Thyroid gland (tissue), 4 donors: ENCODE results near the gene HSF2BP.

Source experiments
- POLR2A ChIP-seq, 2 donors: fragments of 450-650 bp; IDR thresholded peaks; one replicate each; pipeline ENCODE4 v1.6.1; 2017; ENCODE audit warnings: antibody characterized with exemption in 2 of 2, mild to moderate bottlenecking in 2 of 2, moderate library complexity in 1 of 2
- TF ChIP-seq, protein P1 (sequence below), 6 experiments: fragments of 200-600 bp in 3 of 6; fragments of 450-650 bp in 3 of 6; sonication (generic) in 3 of 6; IDR thresholded peaks; one replicate each; pipeline ENCODE4 v1.5.1; 2016 to 2019; ENCODE audit warnings: antibody characterized with exemption in 6 of 6, mild to moderate bottlenecking in 2 of 6, inconsistent platforms in 1 of 6, moderate library complexity in 1 of 6

DNA sequence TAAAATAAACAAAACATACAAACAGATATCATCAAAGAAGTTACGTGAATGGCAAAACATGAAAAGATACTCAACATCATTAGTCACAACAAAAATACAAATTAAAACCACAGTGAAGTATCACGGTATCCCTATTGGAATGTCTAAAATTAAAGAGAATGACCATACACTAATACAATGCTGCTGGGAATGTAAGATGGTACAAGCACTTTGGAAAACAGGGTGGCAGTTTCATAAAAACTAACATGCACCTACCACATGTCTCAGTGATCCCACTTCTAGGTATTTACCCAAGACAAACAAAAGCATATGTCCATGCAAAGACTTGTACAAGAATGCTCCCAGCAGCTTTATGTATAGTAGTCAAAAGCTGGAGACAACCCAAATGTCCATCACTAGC lies 69.1 kb downstream of the HSF2BP start:
- TF ChIP-seq, protein P1, sequence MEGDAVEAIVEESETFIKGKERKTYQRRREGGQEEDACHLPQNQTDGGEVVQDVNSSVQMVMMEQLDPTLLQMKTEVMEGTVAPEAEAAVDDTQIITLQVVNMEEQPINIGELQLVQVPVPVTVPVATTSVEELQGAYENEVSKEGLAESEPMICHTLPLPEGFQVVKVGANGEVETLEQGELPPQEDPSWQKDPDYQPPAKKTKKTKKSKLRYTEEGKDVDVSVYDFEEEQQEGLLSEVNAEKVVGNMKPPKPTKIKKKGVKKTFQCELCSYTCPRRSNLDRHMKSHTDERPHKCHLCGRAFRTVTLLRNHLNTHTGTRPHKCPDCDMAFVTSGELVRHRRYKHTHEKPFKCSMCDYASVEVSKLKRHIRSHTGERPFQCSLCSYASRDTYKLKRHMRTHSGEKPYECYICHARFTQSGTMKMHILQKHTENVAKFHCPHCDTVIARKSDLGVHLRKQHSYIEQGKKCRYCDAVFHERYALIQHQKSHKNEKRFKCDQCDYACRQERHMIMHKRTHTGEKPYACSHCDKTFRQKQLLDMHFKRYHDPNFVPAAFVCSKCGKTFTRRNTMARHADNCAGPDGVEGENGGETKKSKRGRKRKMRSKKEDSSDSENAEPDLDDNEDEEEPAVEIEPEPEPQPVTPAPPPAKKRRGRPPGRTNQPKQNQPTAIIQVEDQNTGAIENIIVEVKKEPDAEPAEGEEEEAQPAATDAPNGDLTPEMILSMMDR (IDR thresholded peaks at IDR 0.05), result no peak
- no peak for TF ChIP-seq POLR2A (IDR thresholded peaks at IDR 0.05)
